HL-60 (cell line): Measurements from ENCODE around the gene PPM1J.

Experiments used
- POLR2AphosphoS5 ChIP-seq: IDR thresholded peaks from 2 replicates; pipeline ENCODE4 v1.6.1; 2012; ENCODE audit warnings: low read depth
- TF ChIP-seq, protein P1 (sequence below): IDR thresholded peaks from one replicate; pipeline ENCODE4 v1.5.1; 2011; ENCODE audit warnings: low read length, control low read depth, inconsistent platforms; ENCODE audit not compliant: insufficient read depth

DNA sequence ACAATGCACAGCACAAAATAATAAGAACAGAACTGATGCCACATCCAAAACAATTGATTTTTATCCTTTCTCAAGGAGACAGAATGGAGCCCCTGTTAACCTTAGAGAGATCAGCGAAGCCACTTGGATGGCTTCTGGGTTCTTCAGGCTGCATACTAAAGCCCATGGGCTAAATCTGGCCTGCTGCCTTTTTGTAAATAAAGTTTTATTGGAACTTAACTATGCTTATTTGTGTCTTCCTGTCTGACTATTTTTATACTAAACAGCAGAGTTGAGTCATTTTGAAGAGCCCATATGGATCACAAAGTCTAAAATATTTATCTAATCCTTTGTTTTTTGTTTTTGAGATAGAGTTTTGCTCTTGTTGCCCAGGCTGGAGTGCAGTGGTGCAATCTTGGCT lies 16.3 kb upstream of the PPM1J start:
- no peak for TF ChIP-seq POLR2AphosphoS5
- TF ChIP-seq, protein P1, sequence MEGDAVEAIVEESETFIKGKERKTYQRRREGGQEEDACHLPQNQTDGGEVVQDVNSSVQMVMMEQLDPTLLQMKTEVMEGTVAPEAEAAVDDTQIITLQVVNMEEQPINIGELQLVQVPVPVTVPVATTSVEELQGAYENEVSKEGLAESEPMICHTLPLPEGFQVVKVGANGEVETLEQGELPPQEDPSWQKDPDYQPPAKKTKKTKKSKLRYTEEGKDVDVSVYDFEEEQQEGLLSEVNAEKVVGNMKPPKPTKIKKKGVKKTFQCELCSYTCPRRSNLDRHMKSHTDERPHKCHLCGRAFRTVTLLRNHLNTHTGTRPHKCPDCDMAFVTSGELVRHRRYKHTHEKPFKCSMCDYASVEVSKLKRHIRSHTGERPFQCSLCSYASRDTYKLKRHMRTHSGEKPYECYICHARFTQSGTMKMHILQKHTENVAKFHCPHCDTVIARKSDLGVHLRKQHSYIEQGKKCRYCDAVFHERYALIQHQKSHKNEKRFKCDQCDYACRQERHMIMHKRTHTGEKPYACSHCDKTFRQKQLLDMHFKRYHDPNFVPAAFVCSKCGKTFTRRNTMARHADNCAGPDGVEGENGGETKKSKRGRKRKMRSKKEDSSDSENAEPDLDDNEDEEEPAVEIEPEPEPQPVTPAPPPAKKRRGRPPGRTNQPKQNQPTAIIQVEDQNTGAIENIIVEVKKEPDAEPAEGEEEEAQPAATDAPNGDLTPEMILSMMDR: no peak
